Measurements from ENCODE around the gene PCDHGB4. TPM values are rescaled to one million over a fixed set of nuclear protein-coding genes. Genes with fewer than 3 reads are reported as not detected.

The PCDHGB4 gene
- total and polyA plus RNA-seq, 2 of the 8 experiments (the other 6 are each of a cell fraction or from before 2014, with no cell fraction given), result 8.0 to 9.1 TPM

GRCh38 chr5:141384471-141385267 is 2.8 kb upstream of the PCDHGB4 start (continued):
- TF ChIP-seq, protein P1, sequence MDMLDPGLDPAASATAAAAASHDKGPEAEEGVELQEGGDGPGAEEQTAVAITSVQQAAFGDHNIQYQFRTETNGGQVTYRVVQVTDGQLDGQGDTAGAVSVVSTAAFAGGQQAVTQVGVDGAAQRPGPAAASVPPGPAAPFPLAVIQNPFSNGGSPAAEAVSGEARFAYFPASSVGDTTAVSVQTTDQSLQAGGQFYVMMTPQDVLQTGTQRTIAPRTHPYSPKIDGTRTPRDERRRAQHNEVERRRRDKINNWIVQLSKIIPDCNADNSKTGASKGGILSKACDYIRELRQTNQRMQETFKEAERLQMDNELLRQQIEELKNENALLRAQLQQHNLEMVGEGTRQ (IDR thresholded peaks at IDR 0.05; ENCODE audit: low read length), result no peak
- TF ChIP-seq KDM4A (IDR thresholded peaks at IDR 0.05; ENCODE audit: low read depth, low read length, severe bottlenecking) (no peak), KDM1A (IDR thresholded peaks at IDR 0.05; ENCODE audit: borderline replicate concordance, low read length) (no peak)

All from H1 (cell line).